Pons (tissue), 1 donor: Measurements from ENCODE around the gene SEC24C.
"Not testable (repeated sequence)": the region's sequence is repeated elsewhere in the genome, so short reads cannot be mapped to it uniquely, and the experiment has no call there.

Experiments
- DNase-seq: peaks from one replicate; pipeline ENCODE4 v3.0.0-alpha.2; 2016; ENCODE audit warnings: low spot score

Gene SEC24C

GRCh38 chr10:73743905-73744663 lies at the start of gene SEC24C:
Gene SEC24C (plus strand): TSS chr10:73744372. CDS start chr10:73746833, 2,461 bp downstream.
- DNase-seq = peak; percentile 96

DNA sequence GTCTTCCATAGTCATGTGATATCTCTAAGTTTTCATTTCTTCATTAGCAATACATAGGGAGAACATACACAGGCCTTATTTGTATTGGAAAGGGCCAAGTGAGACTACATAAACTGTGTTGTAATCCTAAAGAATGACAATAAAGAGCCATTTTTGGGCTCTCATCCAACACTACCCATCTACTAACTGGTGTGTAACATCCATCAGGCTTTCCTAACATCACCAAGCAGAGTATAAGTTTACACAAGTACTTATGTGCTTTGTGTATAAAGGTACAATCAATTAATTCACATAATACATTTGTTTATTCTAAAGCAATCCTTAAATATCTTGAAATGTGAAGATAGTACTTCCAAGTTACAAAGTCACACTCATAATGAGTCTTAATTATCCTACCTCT lies 48.9 kb upstream of the SEC24C start:
- not testable (repeated sequence) for DNase-seq

DNA sequence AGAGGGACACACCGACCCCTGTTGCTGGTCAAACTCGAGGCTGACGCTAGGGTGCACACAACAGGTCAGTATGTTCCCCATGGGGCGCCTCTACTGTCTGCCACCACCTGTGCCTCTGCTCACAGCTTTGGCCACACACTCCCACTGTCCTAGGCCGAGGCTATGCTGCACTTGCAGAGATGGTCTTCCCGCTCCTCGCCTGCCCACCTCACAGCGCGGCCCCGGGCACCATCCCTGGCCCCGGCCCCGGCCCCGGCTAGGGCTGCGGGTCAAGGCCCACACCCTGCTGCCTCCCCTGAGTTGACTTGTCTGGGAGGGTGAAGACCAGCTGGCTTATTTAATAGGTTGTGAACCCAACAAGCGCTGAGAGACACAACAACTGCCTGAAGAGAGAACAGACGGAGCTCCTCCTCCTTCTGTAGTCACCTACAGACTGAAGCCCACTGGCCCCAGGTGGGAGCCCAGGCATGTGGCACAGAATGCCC lies 46.5 kb upstream of the SEC24C start, which contains the start of gene AGAP5:
TSS of gene AGAP5 (minus strand) at position 435 of the 485 bp plus-strand sequence. CDS start at position 81, 354 bp downstream.
- DNase-seq = not testable (repeated sequence)

DNA sequence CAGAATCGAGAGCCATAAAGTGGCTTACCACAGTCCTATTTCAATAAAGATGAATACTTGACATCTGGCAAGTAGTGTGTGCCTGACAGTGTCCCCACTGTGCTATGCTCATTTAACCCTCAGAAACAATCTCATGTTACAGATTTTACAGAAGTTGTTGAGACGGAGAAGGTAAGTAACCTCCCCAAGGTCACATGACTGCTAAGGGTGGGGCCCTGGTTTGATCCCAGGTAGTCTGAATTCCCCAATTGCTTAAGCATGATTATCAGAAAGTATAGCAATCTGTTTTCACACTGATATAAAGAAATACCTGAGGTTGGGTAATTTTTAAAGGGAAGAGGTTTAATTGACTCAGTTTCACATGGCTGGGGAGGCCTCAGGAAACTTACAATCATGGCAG lies 45.4 kb upstream of the SEC24C start:
- DNase-seq = not testable (repeated sequence)

DNA sequence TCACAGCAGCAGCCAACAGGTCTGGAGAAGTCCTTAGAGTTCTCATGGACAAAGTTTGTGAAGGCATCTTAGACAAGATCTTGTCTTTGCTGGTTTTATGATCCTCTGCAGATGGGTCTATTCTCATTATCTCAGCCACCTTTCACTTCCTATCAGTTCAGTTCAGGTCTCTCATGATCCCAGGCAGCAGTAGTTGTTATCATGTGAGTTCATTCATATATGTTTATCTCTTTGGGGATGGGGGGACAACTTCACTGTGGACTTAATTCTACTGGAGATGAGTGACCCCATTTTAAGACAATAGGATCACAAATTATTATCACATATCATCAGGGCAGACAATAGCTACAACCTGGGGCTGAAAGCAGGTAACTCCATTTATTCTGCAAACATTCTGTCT lies 40.2 kb upstream of the SEC24C start:
- not testable (repeated sequence) for DNase-seq

DNA sequence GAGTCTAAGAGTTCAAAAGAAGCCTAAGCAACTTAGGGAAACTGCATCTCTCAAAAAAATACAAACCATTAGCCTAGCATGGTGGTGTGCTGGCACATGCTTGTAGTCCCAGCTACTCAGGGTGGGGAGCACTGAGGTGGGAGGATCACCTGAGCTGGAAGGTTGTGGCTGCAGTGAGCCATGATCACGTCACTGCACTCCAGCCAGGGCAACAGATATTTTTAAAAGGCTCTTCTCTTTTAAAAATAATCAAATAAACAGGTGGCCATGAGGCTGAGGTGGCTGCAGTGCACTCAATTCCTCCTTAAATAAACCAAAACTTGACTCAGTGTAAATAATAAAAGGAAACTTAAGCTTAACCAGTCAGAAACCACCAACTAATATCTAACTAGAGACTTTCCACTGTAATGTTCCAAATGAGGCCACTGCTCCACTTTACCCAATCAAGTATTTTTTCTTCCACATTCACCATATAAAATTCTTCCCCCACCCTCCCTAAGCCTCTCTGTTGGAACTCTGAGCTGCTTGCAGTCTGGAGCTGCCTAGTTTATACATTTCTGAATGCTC lies 38.6 kb upstream of the SEC24C start:
- not testable (repeated sequence) for DNase-seq

DNA sequence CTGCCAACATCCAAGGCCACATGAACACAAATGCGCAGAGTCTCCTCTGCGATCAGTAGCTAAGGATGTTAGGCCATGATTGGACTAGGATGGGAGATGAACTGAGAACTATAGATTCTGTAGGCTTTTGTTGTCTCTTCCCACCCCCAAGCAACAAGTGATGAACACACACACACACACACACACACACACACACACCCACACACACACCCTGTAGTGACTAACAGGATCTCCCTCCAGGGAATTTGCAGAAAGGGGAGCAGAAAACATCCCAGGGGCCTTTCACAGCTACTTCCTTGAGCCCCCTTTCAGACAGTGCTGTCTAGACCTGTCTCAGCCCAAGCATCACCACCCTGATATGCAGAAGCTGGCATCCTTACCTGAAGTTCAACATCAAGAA lies 37.7 kb upstream of the SEC24C start:
- not testable (repeated sequence) for DNase-seq

GRCh38 chr10:73707628-73708027 lies 36.5 kb upstream of the SEC24C start:
- not testable (repeated sequence) for DNase-seq

- DNase-seq = not testable (repeated sequence)
Measured at GRCh38 chr10:73708122-73708521, 36.0 kb upstream of the SEC24C start.

DNA sequence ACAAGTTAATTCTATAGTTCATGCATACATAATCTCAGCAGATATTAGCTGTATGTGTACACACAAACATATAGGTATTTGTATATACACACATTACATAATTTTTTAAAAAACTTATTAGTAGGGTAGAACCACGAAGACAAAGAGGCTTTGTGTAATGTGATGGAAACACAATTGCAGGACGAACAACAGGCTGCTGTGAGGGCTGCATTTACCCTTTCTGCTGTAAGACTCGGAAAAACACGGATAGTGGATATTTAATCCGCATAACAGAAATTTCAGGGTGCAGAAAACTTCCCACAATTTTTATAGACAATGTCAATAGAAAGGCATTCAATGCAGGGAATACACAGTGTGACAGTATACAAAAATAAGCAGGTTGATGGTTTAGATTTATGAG lies 32.5 kb upstream of the SEC24C start:
- peak; percentile 77 for DNase-seq

DNA sequence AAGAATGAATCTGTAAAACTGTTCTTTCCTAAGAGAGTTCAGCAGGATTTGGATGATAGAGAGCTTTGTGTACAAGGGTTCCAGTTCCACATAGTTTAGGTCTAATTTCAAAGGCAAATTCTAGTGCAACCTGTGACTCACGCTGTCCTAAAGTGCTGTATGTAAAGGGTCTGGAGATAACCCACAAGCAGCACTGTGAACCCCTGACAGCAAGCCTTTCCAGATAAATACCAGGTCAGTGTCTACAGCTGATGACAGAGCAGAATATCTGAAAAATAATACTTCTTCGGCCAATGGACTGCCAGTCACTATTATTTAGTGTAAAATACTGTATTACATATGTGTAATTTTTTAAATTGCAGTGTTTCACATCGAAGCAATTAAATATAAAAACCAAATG lies 30.3 kb upstream of the SEC24C start:
- not testable (repeated sequence) for DNase-seq

- not testable (repeated sequence) for DNase-seq
Measured at GRCh38 chr10:73714483-73714882, 29.7 kb upstream of the SEC24C start.

DNA sequence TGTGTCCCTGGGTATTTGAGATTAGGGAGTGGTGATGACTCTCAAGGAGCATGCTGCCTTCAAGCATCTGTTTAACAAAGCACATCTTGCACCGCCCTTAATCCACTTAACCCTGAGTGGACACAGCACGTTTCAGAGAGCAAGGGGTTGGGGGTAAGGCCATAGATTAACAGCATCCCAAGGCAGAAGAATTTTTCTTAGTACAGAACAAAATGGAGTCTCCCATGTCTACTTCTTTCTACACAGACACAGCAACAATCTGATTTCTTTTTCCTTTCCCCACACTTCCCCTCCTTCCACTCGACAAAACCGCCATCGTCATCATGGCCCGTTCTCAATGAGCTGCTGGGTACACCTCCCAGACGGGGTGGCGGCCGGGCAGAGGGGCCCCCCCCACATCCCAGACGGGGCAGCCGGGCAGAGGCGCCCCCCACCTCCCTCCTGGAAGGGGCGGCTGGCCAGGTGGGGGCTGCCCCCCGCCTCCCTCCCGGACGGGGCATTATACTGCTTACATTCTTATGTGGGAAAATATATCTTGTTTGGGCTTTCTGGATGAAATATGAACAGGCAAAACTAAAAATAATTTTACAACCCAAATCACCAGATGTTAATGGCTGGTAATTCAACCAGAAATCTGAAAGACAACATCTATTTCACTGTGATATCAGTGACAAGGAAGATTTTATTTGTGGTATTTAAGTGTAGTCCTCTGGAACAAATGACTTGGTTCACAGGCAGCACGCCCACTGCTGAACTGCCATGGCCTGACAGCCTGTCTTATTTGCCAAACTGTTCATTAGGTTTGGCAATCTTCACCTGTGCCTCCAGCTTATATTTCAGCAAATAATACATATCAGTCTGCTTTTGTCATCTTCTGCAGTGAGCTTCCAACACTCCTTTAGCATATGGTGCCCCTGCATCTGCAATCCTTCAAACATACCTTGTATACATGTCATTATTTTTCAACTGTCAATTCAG lies 28.7 kb upstream of the SEC24C start:
- not testable (repeated sequence) for DNase-seq

DNA sequence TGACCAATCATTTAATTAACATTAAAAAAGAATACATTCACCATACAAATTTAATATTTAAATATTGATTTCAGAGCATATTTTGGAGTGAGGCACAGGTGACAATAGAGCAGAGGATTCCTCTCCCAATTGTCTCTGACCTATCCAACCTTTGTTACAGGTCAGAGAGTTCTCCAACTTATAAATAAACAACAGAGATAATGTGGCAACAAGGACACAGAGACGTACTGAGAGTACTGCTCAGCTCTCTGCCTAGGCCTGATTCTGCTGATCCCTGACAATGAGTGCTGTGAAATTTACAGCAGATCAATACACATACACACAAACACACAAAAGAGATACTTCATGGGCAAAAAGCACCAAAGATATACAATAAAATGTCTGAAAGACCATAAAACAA lies 27.9 kb upstream of the SEC24C start:
- DNase-seq = no peak

- peak; percentile 87 for DNase-seq
Measured at GRCh38 chr10:73717556-73717955, 26.6 kb upstream of the SEC24C start.

GRCh38 chr10:73720561-73720960 lies 23.6 kb upstream of the SEC24C start:
- DNase-seq = peak; percentile 46

DNA sequence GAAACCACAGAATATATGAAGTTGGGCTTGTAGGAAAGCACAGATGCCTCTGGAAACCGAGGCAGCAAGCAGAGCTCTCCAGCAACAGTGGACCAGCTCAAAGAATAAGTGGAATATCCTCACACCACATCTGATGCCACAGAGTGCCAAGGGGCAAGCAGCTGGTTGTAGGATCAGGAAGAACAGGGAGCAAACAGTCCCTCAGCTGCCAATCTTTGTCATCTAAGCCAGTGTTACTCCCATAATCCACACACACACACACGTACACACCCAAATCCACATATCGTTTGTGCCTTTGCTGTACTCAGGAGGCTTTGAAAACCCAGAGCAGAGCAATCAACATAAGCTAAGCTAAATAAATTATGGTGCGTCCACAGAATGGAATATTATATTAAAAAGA lies 20.7 kb upstream of the SEC24C start:
- no peak for DNase-seq

- not testable (repeated sequence) for DNase-seq
Measured at GRCh38 chr10:73729781-73730152, 14.4 kb upstream of the SEC24C start.

- peak; percentile 91 for DNase-seq
Measured at GRCh38 chr10:73730153-73730906, 13.8 kb upstream of the SEC24C start.

DNA sequence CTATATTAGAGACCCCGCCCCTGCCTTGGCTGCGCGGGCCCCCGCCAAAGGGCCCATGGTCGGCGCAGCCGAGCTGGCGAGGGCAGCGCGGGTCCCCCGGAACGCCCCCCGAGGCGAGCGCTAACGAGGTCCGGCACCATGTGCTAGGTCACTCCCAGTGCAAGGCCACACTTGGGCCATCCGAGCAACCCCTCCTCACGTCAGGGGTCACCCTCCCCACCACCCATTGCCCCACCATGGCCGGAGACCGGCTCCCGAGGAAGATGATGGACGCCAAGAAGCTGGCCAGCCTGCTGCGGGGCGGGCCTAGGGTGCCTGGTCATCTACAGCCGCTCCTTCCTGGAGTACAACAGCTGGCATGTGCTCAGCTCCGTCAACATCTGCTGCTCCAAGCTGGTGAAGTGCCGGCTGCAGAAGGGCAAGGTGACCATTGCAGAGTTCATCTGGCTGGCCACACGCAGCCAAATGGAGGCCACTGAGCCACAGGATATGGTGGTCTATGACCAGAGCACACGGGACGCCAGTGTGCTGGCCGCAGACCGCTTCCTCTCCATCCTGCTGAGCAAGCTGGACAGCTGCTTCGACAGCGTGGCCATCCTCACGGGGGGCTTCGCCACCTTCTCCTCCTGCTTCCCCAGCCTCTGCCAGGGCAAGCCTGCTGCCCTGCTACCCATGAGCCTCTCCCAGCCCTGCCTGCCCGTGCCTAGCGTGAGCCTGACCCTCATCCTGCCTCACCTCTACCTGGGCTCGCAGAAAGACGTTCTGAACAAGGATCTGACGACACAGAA lies 12.4 kb upstream of the SEC24C start:
- DNase-seq = no peak

DNA sequence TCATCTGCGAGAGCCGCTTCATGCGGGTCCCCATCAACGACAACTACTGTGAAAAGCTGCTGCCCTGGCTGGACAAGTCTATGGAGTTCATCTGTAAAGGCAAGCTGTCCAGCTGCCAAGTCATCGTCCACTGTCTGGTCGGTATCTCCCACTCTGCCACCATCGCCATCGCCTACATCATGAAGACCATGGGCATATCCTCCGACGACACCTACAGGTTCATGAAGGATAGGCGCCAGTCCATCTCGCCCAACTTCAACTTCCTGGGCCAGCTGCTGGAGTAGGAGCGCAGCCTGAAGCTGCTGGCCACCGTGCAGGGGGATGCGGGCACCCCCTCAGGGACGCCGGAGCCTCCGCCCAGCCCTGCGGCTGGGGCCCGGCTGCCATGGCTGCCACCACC lies 11.7 kb upstream of the SEC24C start:
- no peak for DNase-seq
